ENCODE measurements around the gene CYP39A1. TPM values are rescaled to one million over a fixed set of nuclear protein-coding genes. Genes with fewer than 3 reads are reported as not detected.

Gene CYP39A1
- total RNA-seq, 2 donors from 2014 or later = 0.68 to 1.1 TPM

DNA sequence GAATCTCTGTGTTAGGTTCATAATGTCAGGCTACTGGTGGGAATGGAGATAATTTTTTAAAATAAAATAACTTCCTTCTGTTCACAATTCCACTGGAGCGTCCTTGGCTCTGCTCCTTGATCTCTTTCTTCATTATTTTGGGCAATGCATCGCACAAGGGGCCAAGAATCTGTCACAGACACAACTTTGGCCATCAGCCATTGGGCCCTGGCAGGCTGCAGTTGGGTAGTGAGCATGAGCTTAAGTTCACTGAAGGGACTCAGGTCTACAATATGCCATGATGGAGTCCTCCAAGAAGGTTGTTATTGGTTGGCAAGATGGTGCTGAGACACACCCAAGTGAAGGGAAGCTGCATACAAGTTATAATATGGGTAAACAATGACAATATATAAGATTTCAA lies 40.0 kb downstream of the CYP39A1 start:
- no peak overlapping the region for H3K4me3 ChIP-seq
- DNase-seq (ENCODE audit: low spot score) (no peak), ATAC-seq (ENCODE audit: insufficient number of reproducible peaks, low FRiP score, low read depth) (peak; percentile 65)
- TF ChIP-seq, protein P1, sequence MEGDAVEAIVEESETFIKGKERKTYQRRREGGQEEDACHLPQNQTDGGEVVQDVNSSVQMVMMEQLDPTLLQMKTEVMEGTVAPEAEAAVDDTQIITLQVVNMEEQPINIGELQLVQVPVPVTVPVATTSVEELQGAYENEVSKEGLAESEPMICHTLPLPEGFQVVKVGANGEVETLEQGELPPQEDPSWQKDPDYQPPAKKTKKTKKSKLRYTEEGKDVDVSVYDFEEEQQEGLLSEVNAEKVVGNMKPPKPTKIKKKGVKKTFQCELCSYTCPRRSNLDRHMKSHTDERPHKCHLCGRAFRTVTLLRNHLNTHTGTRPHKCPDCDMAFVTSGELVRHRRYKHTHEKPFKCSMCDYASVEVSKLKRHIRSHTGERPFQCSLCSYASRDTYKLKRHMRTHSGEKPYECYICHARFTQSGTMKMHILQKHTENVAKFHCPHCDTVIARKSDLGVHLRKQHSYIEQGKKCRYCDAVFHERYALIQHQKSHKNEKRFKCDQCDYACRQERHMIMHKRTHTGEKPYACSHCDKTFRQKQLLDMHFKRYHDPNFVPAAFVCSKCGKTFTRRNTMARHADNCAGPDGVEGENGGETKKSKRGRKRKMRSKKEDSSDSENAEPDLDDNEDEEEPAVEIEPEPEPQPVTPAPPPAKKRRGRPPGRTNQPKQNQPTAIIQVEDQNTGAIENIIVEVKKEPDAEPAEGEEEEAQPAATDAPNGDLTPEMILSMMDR (IDR thresholded peaks at IDR 0.05) = no peak
- peak overlapping the region in 1 of 2 donors; percentile 18 for H3K27ac ChIP-seq
- H3K27me3 ChIP-seq (replicated peaks; ENCODE audit: insufficient read depth) = no peaks in the 10 kb centered on the region
- no peaks in the 10 kb centered on the region for H3K36me3 ChIP-seq
- no peaks in the 10 kb centered on the region for H3K9me3 ChIP-seq
- H3K4me1 ChIP-seq (ENCODE audit: control insufficient read depth in 1 of 2, low read depth in 2 of 2) = peaks cover 8 to 16% of the 10 kb centered on the region in 2 donors

DNA sequence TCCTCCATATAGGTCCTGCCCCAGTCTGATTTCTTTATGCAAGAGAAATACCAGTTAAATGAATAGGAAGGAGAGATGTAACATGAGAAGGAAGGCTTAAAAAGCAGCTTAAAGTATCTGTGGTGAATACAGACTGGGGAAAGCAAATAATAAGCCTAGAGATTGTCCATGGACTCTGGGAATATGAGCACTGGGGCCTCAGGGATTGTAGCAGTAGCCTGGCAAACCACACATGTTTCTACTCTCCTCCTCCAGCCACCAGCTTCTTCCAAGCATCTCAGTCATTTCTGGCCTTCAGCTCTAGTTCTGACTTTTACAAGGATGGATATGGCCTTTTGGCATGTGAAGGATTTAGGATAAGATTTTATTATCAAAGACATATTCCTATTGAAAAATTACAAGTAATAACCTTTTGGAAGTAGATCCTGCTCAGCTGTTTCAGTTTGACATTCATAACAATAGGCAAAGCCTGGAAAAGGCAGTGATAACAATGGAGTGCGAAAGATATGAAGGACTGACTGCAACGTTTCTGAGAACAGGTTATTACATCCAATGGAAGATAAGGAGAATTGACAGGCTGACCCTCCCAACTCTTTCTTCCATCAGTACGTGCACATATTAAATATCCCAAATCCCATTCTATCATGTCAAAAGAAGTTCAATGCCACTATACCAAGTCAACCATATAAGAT lies 41.6 kb downstream of the CYP39A1 start:
- DNase-seq (ENCODE audit: low spot score) (no peak), ATAC-seq (ENCODE audit: insufficient number of reproducible peaks, low FRiP score, low read depth) (no peak)
- no peak overlapping the region for H3K4me3 ChIP-seq
- H3K36me3 ChIP-seq = no peaks in the 10 kb centered on the region
- H3K27me3 ChIP-seq (replicated peaks; ENCODE audit: insufficient read depth) = no peaks in the 10 kb centered on the region
- H3K4me1 ChIP-seq (ENCODE audit: control insufficient read depth in 1 of 2, low read depth in 2 of 2) = peaks cover 11 to 20% of the 10 kb centered on the region in 2 donors
- H3K27ac ChIP-seq = no peak overlapping the region
- TF ChIP-seq, protein P1 (IDR thresholded peaks at IDR 0.05) = no peak
- H3K9me3 ChIP-seq = no peaks in the 10 kb centered on the region

DNA sequence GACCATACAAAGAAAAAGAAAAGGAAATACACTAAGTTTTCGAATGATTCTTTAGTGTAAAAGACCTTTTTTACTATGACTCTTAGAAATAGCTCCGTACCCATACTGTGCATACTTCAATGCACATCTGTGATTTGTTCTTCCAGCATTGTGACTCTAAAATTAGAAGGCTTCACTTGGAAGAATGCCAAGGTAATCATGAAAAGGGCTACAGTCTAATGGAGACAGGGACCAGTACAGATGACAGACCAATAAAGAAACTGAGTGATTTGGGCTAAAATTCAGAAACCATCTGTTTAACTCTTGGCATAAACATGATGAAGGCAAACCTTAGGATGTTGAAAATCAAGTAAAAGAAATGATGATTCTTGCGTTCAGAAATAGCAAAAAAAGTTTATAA lies 46.3 kb downstream of the CYP39A1 start:
- no peak overlapping the region for H3K27ac ChIP-seq
- no peaks in the 10 kb centered on the region for H3K36me3 ChIP-seq
- H3K4me3 ChIP-seq = no peak overlapping the region
- no peaks in the 10 kb centered on the region for H3K9me3 ChIP-seq
- ATAC-seq (ENCODE audit: insufficient number of reproducible peaks, low FRiP score, low read depth) = no peak
- peaks cover 8 to 9% of the 10 kb centered on the region in 2 donors for H3K4me1 ChIP-seq (ENCODE audit: control insufficient read depth in 1 of 2, low read depth in 2 of 2)
- no peaks in the 10 kb centered on the region for H3K27me3 ChIP-seq (replicated peaks; ENCODE audit: insufficient read depth)
- TF ChIP-seq, protein P1 (IDR thresholded peaks at IDR 0.05) = no peak
- DNase-seq (ENCODE audit: low spot score) = no peak

DNA sequence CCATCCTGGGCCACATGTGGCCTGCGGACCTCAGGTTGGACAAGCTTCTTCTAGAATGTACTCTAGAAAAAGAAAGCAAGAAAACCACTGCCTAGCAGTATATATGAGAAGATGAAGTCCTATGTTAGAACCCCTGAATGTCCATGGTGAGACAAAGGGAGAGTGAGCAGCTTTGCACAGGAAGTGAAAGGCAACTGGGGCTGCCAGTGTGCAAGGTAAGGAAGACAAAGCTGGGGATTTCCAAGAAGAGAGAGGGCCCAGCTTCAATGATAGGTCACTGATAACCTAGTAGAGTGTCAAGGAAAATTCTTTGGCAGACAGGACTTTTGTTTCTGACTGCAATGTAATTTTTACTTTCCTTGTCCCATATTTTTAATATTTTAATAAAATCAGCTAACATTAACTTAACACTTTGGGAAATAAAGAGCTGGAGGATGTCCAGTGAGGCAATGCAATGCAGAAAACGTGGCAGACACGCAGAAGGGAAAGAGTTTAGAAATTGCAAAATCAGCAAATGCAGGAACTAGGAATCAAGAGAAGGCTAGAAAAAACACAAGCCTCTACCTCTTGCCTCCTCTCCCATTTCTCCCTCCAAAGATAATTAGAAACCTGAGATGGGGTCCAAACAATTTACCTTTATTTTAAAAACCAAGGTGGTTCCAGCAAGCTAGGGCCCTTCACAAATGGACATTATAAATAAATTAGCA lies 47.4 kb downstream of the CYP39A1 start:
- TF ChIP-seq, protein P1 (IDR thresholded peaks at IDR 0.05) = no peak
- Histone ChIP-seq H3K36me3 (no peaks in the 10 kb centered on the region), H3K27ac (no peak overlapping the region), H3K4me1 (ENCODE audit: control insufficient read depth in 1 of 2, low read depth in 2 of 2) (peaks cover 8 to 9% of the 10 kb centered on the region in 2 donors), H3K27me3 (replicated peaks; ENCODE audit: insufficient read depth) (no peaks in the 10 kb centered on the region), H3K4me3 (no peak overlapping the region), H3K9me3 (no peaks in the 10 kb centered on the region)
- DNase-seq (ENCODE audit: low spot score) (no peak), ATAC-seq (ENCODE audit: insufficient number of reproducible peaks, low FRiP score, low read depth) (no peak)

DNA sequence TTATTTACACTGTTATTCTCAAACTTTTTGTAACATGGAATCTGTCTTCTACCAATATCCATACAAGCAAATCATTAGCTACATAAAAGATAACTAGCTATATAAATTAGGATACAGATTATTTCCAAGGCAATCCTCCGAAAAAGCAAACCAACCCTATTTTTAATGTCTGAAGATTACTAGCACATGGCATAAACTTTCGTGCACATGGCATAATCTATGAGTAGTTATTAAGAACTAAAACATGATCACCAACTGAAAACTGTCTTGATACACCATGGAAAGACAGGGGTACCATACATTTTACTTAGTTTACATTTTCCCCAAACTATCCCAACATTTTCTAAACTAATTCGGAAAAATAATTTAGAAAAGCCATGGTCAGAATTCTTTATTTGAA lies 54.4 kb downstream of the CYP39A1 start:
- no peak for DNase-seq (ENCODE audit: low spot score)
- H3K4me3 ChIP-seq = no peak overlapping the region
- no peaks in the 10 kb centered on the region for H3K4me1 ChIP-seq (ENCODE audit: control insufficient read depth in 1 of 2, low read depth in 2 of 2)
- H3K36me3 ChIP-seq = no peaks in the 10 kb centered on the region
- H3K27me3 ChIP-seq (replicated peaks; ENCODE audit: insufficient read depth) = no peaks in the 10 kb centered on the region
- H3K27ac ChIP-seq = no peak overlapping the region
- H3K9me3 ChIP-seq = no peaks in the 10 kb centered on the region
- ATAC-seq (ENCODE audit: insufficient number of reproducible peaks, low FRiP score, low read depth) = no peak
- TF ChIP-seq, protein P1 (IDR thresholded peaks at IDR 0.05) = no peak

All from thoracic aorta (tissue), 2 donors.